A673 (cell line): Measurements from ENCODE around the gene JUNB.

Experiments
- CTCF ChIP-seq: fragments of 300-800, 200-600 bp; sonication (generic); conservative IDR thresholded peaks from 2 replicates; pipeline ENCODE4 v1.5.1; 2017; ENCODE audit warnings: low read depth, mild to moderate bottlenecking, antibody characterized with exemption, low read length, moderate library complexity, mixed read lengths
- EZH2 ChIP-seq: fragments of 200-600 bp; sonication (generic); IDR thresholded peaks from 2 replicates; pipeline ENCODE4 v1.6.1; 2017; ENCODE audit warnings: borderline replicate concordance, low read depth, mild to moderate bottlenecking, mixed read lengths, antibody characterized with exemption, low read length; ENCODE audit not compliant: poor library complexity, severe bottlenecking

GRCh38 chr19:12767666-12768065, 23.6 kb upstream of the JUNB start:
- TF ChIP-seq EZH2 (no peak), CTCF (no peak)
